Omental fat pad (tissue), 4 donors: ENCODE data around the gene KDM2A. TPM values are rescaled to one million over a fixed set of nuclear protein-coding genes. Genes with fewer than 3 reads are reported as not detected.
"Not testable (repeated sequence)": the region's sequence is repeated elsewhere in the genome, so short reads cannot be mapped to it uniquely, and the experiment has no call there.

ENCODE experiments used
- ATAC-seq: fragments of 150-250 bp; one replicate; pipeline ENCODE4 v1.9.1; 2016; ENCODE audit warnings: mild to moderate bottlenecking, moderate library complexity; ENCODE audit not compliant: low FRiP score
- DNase-seq: peaks from one replicate; pipeline ENCODE4 v3.0.0-alpha.2; 2019; ENCODE audit warnings: low spot score
- total RNA-seq, 4 donors: library from RNA; depleted of rRNA; stranded (reverse); fragments of >200 nt; gene quantifications; one replicate each; pipeline ENCODE4 v1.1.0, GENCODE V29; 2016
- TF ChIP-seq, protein P1 (sequence below), 3 donors: fragments of 450-650 bp; IDR thresholded peaks; one replicate each; pipeline ENCODE4 v1.5.1; 2016 to 2017; ENCODE audit warnings: antibody characterized with exemption in 3 of 3, mild to moderate bottlenecking in 3 of 3, moderate library complexity in 2 of 3

The KDM2A gene
- total RNA-seq, 4 donors from 2014 or later: 47.4 to 83.6 (median 56.6) TPM

DNA sequence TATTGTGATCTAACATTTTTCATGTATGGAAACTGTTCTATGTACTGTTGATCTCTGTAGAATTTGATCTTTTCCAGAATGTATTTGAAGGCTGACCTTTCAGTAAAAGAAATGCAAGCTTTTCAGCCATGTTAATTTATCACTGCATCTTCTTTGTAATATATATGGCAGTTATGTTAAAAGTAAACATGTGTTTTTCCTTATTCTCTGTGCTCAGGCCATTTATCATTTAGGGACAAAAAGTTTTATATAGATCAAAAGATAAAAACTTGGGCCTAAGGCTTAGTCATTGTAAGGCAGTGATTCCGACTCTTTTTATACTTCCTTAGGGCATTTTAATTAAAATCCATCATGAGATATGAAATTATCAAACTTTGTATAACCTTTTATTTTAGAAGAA is 48.7 kb downstream of the KDM2A start:
- DNase-seq (no peak), ATAC-seq (no peak)
- TF ChIP-seq, protein P1, sequence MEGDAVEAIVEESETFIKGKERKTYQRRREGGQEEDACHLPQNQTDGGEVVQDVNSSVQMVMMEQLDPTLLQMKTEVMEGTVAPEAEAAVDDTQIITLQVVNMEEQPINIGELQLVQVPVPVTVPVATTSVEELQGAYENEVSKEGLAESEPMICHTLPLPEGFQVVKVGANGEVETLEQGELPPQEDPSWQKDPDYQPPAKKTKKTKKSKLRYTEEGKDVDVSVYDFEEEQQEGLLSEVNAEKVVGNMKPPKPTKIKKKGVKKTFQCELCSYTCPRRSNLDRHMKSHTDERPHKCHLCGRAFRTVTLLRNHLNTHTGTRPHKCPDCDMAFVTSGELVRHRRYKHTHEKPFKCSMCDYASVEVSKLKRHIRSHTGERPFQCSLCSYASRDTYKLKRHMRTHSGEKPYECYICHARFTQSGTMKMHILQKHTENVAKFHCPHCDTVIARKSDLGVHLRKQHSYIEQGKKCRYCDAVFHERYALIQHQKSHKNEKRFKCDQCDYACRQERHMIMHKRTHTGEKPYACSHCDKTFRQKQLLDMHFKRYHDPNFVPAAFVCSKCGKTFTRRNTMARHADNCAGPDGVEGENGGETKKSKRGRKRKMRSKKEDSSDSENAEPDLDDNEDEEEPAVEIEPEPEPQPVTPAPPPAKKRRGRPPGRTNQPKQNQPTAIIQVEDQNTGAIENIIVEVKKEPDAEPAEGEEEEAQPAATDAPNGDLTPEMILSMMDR (IDR thresholded peaks at IDR 0.05): no peak

DNA sequence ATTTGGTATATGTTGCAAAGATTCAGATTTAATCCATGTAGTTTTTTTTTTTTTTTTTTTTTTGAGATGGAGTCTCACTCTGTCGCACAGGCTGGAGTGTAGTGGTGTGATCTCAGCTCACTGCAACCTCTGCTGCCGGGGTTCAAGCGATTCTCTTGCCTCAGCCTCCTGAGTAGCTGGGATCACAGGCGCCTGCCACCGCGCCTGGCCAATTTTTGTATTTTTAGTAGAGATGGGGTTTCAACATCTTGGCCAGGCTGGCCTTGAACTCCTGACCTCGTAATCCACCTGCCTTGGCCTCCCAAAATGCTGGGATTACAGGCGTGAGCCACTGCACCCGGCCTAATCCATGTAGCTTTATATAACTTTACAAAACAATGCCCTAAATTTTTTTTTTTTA is 49.8 kb downstream of the KDM2A start:
- not testable (repeated sequence) for ATAC-seq, DNase-seq

DNA sequence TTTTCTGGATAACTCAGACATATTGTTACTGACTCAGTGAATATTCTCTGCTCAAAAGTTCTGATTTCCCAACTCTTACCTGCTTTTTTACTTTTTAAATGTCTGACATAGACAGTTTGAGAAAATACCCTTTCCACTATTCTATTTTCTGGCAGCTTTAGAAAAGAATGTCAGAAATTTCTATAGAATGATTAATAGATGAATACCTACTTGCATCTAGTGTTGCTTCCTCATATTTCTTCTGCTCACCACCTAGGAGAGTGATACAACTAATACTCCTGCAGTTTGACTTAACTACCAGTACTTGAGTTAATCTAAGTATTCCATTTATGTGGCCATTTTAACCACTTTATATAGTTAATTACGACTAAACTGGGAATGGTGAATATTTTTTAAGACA is 55.2 kb downstream of the KDM2A start:
- TF ChIP-seq, protein P1 (IDR thresholded peaks at IDR 0.05): no peak
- ATAC-seq: no peak
- no peak for DNase-seq

DNA sequence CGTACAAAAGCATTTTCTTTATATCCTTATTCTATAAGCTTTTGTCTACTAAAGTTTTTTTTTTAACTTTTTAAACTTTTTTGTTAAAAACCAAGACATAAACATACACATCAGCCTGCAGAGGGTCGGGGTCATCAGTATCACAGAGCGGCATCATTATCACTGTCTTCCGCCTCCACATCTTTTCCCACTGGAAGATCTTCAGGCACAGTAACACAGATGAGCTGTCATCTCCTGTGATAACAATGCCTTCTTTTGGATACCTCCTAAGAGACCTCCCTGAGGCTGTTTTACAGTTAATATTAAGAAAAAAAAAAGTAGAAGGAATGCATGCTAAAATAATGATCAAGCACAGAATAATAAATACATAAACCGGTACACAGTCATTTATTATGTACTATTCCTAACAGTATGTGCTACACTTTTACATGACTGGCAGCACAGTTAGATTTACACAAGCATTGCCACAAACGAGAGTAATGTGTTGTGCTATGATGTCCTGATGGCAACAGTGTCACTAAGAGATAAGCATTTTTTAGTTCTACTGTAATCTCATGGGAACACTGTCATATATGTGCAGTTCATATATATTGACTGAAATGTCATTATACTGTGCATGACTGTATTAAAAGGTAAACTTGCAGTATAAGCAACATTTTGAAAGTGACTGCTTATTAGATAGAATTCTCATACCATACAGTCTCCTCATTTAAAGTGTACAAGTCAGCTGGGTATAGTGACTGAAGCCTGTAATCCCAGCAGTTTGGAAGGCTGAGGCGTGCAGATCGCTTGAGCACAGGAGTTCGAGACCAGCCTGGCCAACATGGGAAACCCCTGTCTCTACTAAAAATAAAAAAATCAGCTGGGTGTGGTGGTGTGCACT is 58.6 kb downstream of the KDM2A start:
- ATAC-seq: no peak
- TF ChIP-seq, protein P1 (IDR thresholded peaks at IDR 0.05): no peak

DNA sequence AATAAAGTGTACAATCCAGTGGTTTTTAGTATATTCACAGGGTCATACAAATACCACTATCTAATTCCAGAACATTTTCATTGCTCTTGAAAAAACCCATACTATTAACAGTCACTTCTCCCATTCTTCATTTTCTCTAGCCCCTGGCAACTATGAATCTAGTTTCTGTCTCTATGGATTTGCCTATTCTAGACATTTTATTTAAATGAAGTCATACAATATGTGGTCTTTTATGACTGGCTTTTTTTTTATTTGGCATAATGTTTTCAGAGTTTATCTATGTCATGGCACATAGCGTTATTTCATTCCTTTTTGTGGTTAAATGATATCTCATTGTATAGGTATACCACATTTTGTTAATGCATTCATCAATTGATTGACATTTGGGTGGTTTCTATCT is 59.4 kb downstream of the KDM2A start:
- TF ChIP-seq, protein P1 (IDR thresholded peaks at IDR 0.05): no peak
- ATAC-seq: no peak
- DNase-seq: no peak

More for the DNA sequence above, 58.6 kb downstream of the KDM2A start:
- no peak for DNase-seq

DNA sequence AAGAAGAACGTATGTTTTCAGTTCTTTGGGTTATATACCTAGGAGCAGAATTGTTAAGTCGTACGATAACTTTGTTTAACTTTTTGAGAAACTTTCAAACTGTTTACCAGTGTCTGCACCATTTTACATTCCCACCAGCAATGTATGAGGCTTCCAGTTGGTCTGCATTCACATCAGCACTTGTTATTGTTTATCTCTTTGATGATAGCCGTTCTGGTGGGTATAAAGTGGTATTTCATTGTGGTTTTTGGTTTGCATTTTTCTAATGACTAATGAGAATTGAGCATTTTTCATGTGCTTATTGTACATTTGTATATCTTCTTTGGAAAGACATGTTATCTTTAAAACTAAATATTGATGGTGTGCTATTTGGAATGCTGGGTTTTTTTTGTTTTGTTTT is 59.8 kb downstream of the KDM2A start:
- TF ChIP-seq, protein P1 (IDR thresholded peaks at IDR 0.05): no peak

DNA sequence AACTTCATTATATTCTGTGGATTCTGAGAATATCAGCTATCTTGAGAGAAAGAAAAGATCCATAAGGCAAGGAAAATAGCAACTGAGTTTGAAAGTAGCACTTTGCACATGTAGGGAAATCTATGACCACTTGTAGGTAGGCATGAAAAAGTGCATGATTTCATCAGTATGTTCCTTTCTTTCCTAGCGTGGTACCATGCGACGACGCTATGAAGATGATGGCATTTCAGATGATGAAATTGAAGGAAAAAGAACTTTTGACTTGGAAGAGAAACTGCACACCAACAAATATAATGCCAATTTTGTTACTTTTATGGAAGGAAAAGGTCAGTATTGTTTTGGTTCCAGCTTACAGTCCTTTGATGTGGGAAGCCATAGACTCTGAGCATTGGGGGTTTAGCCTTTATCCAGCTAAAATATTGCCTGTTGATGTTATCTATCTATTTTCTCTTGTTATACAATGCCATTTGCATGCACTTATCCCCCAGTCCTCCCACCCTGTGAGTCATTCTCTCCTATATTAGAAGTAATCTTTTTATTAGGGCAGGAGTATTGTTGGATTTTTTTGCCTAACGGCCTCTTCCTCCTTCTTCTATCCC is 60.9 kb downstream of the KDM2A start:
- ATAC-seq (no peak), DNase-seq (no peak)
- TF ChIP-seq, protein P1 (IDR thresholded peaks at IDR 0.05): no peak

More for the DNA sequence above, 59.8 kb downstream of the KDM2A start:
- ATAC-seq: no peak
- no peak for DNase-seq
